HCT116 (cell line): ENCODE data around the gene MORC4. TPM values are rescaled to one million over a fixed set of nuclear protein-coding genes. Genes with fewer than 3 reads are reported as not detected.

ENCODE experiments used
- ATAC-seq: fragments of 200-7000 bp; cut with Tn5 transposase; 2 replicates; pipeline ENCODE4 v1.9.1; 2020; ENCODE audit warnings: mild to moderate bottlenecking, moderate library complexity
- BruUV-seq: library from RNA; stranded (reverse); fragments of 400-500 nt; replicated peaks from 2 replicates; lab custom pipeline; 2021; lab: Mats Ljungman, UMichigan
- CTCF ChIA-PET: fragments of 300-600 bp; sonication (Branson Sonifier 250); formaldehyde crosslinking; loops from one replicate; lab custom pipeline; 2021; ENCODE audit warnings: antibody characterized with exemption; lab: Charles Lee
- POLR2A ChIA-PET: fragments of 300-600, 350-600 bp; sonication (Branson Sonifier 250); formaldehyde crosslinking; loops from one replicate; lab custom pipeline; 2021; ENCODE audit warnings: antibody characterized with exemption; lab: Charles Lee
- RAD21 ChIA-PET, 2 experiments: fragments of 300-600 bp; sonication (Branson Sonifier 250); formaldehyde crosslinking; loops; one replicate each; lab custom pipeline; 2023; ENCODE audit warnings: low total read pairs in 2 of 2; ENCODE audit not compliant: uncharacterized antibody in 2 of 2, unreplicated experiment in 2 of 2, low non-redundant PET in 1 of 2; lab: Charles Lee
- DNase-seq: peaks from one replicate; pipeline ENCODE4 v3.0.0-alpha.2; 2010; ENCODE audit warnings: low read depth, low spot score
- H2AFZ ChIP-seq: fragments of 200-600 bp; shearing (Covaris generic), sonication (generic); 2 replicates; pipeline ENCODE4 v1.6.1; 2017; ENCODE audit warnings: low read depth, mixed run types, mixed read lengths, antibody characterized with exemption, low read length; ENCODE audit not compliant: poor library complexity, severe bottlenecking
- H3K27ac ChIP-seq: 2 replicates; pipeline ENCODE4 v1.5.1; 2012; ENCODE audit warnings: low read depth, low read length
- H3K27me3 ChIP-seq: fragments of 200-600 bp; sonication (generic); 2 replicates; pipeline ENCODE4 v1.6.1; 2016; ENCODE audit warnings: mixed run types, low read length, mixed read lengths; ENCODE audit not compliant: insufficient read depth
- H3K36me3 ChIP-seq, 2 experiments: fragments of 200-500 bp in 1 of 2; fragments of 200-600 bp in 1 of 2; sonication (Bioruptor generic) in 1 of 2; sonication (generic) in 1 of 2; 2 replicates each; pipeline versions ENCODE4 v1.5.1 to v1.6.1; 2014 to 2016; ENCODE audit warnings: low read length in 2 of 2, inconsistent platforms in 1 of 2, mixed read lengths in 1 of 2, mixed run types in 1 of 2; ENCODE audit not compliant: insufficient read depth in 2 of 2, control insufficient read depth in 1 of 2
- H3K4me1 ChIP-seq, 2 experiments: fragments of 200-600 bp in 1 of 2; sonication (generic) in 1 of 2; 2 replicates each; pipeline versions ENCODE4 v1.5.1 to v1.6.1; 2012 to 2017; ENCODE audit warnings: low read length in 2 of 2, inconsistent platforms in 1 of 2, mild to moderate bottlenecking in 1 of 2, mixed read lengths in 1 of 2, mixed run types in 1 of 2, moderate library complexity in 1 of 2; ENCODE audit not compliant: insufficient read depth in 2 of 2, control insufficient read depth in 1 of 2
- H3K4me2 ChIP-seq: fragments of 200-600 bp; sonication (generic); 2 replicates; pipeline ENCODE4 v1.6.1; 2017; ENCODE audit warnings: mixed run types, low read length, mixed read lengths
- H3K4me3 ChIP-seq, 2 experiments: fragments of 200-600 bp in 1 of 2; sonication (generic) in 1 of 2; replicated peaks in 1 of 2; 2 replicates each; pipeline ENCODE4 v1.5.1; 2011 to 2016; ENCODE audit warnings: low read length in 2 of 2, control low read depth in 1 of 2, low read depth in 1 of 2, mild to moderate bottlenecking in 1 of 2, mixed read lengths in 1 of 2, mixed run types in 1 of 2
- H3K79me2 ChIP-seq: fragments of 200-600 bp; sonication (generic); 2 replicates; pipeline ENCODE4 v1.6.1; 2017; ENCODE audit warnings: mild to moderate bottlenecking, mixed run types, low read length, moderate library complexity, mixed read lengths; ENCODE audit not compliant: insufficient read depth
- H3K9ac ChIP-seq: fragments of 200-600 bp; sonication (generic); 2 replicates; pipeline ENCODE4 v1.6.1; 2016; ENCODE audit warnings: low read length, mixed read lengths
- H3K9me2 ChIP-seq: fragments of 200-600 bp; sonication (generic), shearing (Covaris generic); 2 replicates; pipeline ENCODE4 v1.6.1; 2017; ENCODE audit warnings: mixed run types, mild to moderate bottlenecking, moderate library complexity; ENCODE audit not compliant: insufficient read depth
- H3K9me3 ChIP-seq, 2 experiments: fragments of 200-500 bp in 1 of 2; fragments of 200-600 bp in 1 of 2; sonication (Bioruptor generic) in 1 of 2; sonication (generic) in 1 of 2; 2 replicates each; pipeline ENCODE4 v1.6.1; 2014 to 2017; ENCODE audit warnings: low read length in 2 of 2, mixed read lengths in 2 of 2, inconsistent platforms in 1 of 2, low read depth in 1 of 2, mild to moderate bottlenecking in 1 of 2, mixed run types in 1 of 2, moderate library complexity in 1 of 2; ENCODE audit not compliant: control insufficient read depth in 1 of 2, insufficient read depth in 1 of 2
- H4K20me1 ChIP-seq: fragments of 200-600 bp; sonication (generic), shearing (Covaris generic); 2 replicates; pipeline ENCODE4 v1.6.1; 2017; ENCODE audit warnings: mixed run types, mild to moderate bottlenecking, moderate library complexity; ENCODE audit not compliant: insufficient read depth
- ATF3 ChIP-seq: IDR thresholded peaks from 2 replicates; pipeline ENCODE4 v1.6.1; 2012
- CEBPB ChIP-seq: IDR thresholded peaks from 2 replicates; pipeline ENCODE4 v1.6.1; 2012; ENCODE audit warnings: low read depth
- EZH2phosphoT487 ChIP-seq: fragments of 200-600 bp; IDR thresholded peaks from 2 replicates; pipeline ENCODE4 v1.6.1; 2018; ENCODE audit warnings: antibody characterized with exemption, borderline replicate concordance
- FOSL1 ChIP-seq: IDR thresholded peaks from 2 replicates; pipeline ENCODE4 v1.6.1; 2012; ENCODE audit warnings: low read depth
- MAX ChIP-seq: IDR thresholded peaks from 2 replicates; pipeline ENCODE4 v1.6.1; 2012
- POLR2AphosphoS5 ChIP-seq: IDR thresholded peaks from 2 replicates; pipeline ENCODE4 v1.6.1; 2011; ENCODE audit warnings: mild to moderate bottlenecking, low read depth, low read length, moderate library complexity
- RAD21 ChIP-seq: IDR thresholded peaks from 2 replicates; pipeline ENCODE4 v1.6.1; 2012; ENCODE audit warnings: low read depth, mild to moderate bottlenecking
- REST ChIP-seq: IDR thresholded peaks from 2 replicates; pipeline ENCODE4 v1.6.1; 2012; ENCODE audit warnings: low read depth
- SIN3A ChIP-seq: IDR thresholded peaks from 2 replicates; pipeline ENCODE4 v1.6.1; 2012; ENCODE audit warnings: low read depth
- SRF ChIP-seq: IDR thresholded peaks from 2 replicates; pipeline ENCODE4 v1.6.1; 2012; ENCODE audit warnings: low read depth
- TCF7L2 ChIP-seq: IDR thresholded peaks from 2 replicates; pipeline ENCODE4 v1.7.0; 2011; ENCODE audit warnings: borderline replicate concordance, inconsistent platforms; ENCODE audit not compliant: insufficient read depth, insufficient read length; ENCODE audit errors: extremely low read depth
- YY1 ChIP-seq: IDR thresholded peaks from 2 replicates; pipeline ENCODE4 v1.6.1; 2011; ENCODE audit warnings: low read length, low read depth, moderate library complexity, mild to moderate bottlenecking; ENCODE audit not compliant: insufficient replicate concordance; ENCODE audit errors: extremely low read depth
- ZBTB33 ChIP-seq: IDR thresholded peaks from 2 replicates; pipeline ENCODE4 v1.6.1; 2011; ENCODE audit warnings: mild to moderate bottlenecking, low read length, moderate library complexity; ENCODE audit not compliant: insufficient replicate concordance; ENCODE audit errors: extremely low read depth
- intact Hi-C: fragments of 100-400 bp; cut with micrococcal nuclease; formaldehyde crosslinking; loops from 2 replicates; pipeline ENCODE4 v1.10.0; 2022
- total RNA-seq: library from RNA; stranded (reverse); gene quantifications from one replicate; pipeline ENCODE4 v1.2.1, GENCODE V29; 2021; ENCODE audit not compliant: unreplicated experiment
- TF ChIP-seq, protein P1 (sequence below), 3 experiments: fragments of 200-600 bp in 1 of 3; sonication (generic) in 1 of 3; IDR thresholded peaks in 2 of 3; conservative IDR thresholded peaks in 1 of 3; 2 replicates each; pipeline ENCODE4 v1.5.1; 2012 to 2017; ENCODE audit warnings: low read depth in 2 of 3, low read length in 2 of 3, antibody characterized with exemption in 1 of 3, borderline replicate concordance in 1 of 3, control low read depth in 1 of 3, mild to moderate bottlenecking in 1 of 3, mixed read lengths in 1 of 3, mixed run types in 1 of 3, moderate library complexity in 1 of 3; ENCODE audit not compliant: insufficient read depth in 1 of 3

The MORC4 gene
- total RNA-seq, 1 experiment from 2014 or later = 20.6 TPM

DNA sequence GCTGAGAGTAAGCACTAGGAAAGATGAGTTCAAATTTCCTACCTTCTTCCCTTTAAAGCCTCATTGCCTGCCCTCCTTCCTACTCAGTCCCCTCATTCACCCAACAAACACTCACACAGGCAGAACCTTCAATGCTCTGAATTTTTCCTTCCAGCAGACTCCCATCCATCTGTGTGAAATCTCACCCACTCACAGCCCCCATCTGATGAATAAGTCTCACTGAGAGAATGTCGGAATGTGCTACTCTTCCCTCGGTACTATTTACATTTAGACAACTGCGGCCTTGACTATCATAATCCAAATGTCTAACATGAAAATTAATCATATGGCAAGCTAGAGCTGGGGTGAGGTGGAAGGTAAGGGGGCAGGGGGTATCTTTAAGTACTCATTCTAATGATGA is 60.4 kb downstream of the MORC4 start:
- no peaks in the 10 kb centered on the region for H3K27me3 ChIP-seq
- H2AFZ ChIP-seq = no peak overlapping the region
- H3K79me2 ChIP-seq = no peaks in the 10 kb centered on the region
- ChIA-PET CTCF (no interaction called here), POLR2A (no interaction called here)
- H3K4me2 ChIP-seq = no peak overlapping the region
- H4K20me1 ChIP-seq = no peaks in the 10 kb centered on the region
- no peak overlapping the region for H3K27ac ChIP-seq
- H3K9me3 ChIP-seq = no peaks in the 10 kb centered on the region
- no peaks in the 10 kb centered on the region for H3K4me1 ChIP-seq
- intact Hi-C loops = no loop called here
- no TSS peak for BruUV-seq
- TF ChIP-seq SIN3A = no peak
- TF ChIP-seq, protein P1, sequence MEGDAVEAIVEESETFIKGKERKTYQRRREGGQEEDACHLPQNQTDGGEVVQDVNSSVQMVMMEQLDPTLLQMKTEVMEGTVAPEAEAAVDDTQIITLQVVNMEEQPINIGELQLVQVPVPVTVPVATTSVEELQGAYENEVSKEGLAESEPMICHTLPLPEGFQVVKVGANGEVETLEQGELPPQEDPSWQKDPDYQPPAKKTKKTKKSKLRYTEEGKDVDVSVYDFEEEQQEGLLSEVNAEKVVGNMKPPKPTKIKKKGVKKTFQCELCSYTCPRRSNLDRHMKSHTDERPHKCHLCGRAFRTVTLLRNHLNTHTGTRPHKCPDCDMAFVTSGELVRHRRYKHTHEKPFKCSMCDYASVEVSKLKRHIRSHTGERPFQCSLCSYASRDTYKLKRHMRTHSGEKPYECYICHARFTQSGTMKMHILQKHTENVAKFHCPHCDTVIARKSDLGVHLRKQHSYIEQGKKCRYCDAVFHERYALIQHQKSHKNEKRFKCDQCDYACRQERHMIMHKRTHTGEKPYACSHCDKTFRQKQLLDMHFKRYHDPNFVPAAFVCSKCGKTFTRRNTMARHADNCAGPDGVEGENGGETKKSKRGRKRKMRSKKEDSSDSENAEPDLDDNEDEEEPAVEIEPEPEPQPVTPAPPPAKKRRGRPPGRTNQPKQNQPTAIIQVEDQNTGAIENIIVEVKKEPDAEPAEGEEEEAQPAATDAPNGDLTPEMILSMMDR (IDR thresholded peaks at IDR 0.05 in 2 of 3, conservative IDR thresholded peaks at IDR 0.05 in 1 of 3; ENCODE audit: borderline replicate concordance in 1 of 3, insufficient read depth in 1 of 3, low read depth in 2 of 3, low read length in 2 of 3) = no peak
- no peak for TF ChIP-seq YY1
- TF ChIP-seq TCF7L2 = no peak
- TF ChIP-seq ATF3 = no peak
- TF ChIP-seq ZBTB33 = no peak
- no peak for TF ChIP-seq SRF
- TF ChIP-seq EZH2phosphoT487 = no peak
- no peak for TF ChIP-seq REST
- no peak for TF ChIP-seq POLR2AphosphoS5
- TF ChIP-seq RAD21 = no peak
- TF ChIP-seq CEBPB = no peak
- no peak for TF ChIP-seq FOSL1
- TF ChIP-seq MAX = no peak
- TF ChIP-seq, all 23 proteins: peak for 0
- RAD21 ChIA-PET = no interaction called here
- Histone ChIP-seq H3K4me3 (no peak overlapping the region), H3K9me2 (no peaks in the 10 kb centered on the region), H3K9ac (no peak overlapping the region), H3K36me3 (peaks cover 0 to 4% of the 10 kb centered on the region in 2 experiments; a peak in 2 of 4 replicates)
- DNase-seq (no peak), ATAC-seq (no peak)
